ENCODE measurements around the gene ROR1. TPM values are rescaled to one million over a fixed set of nuclear protein-coding genes. Genes with fewer than 3 reads are reported as not detected.

ROR1 gene
- total RNA-seq, 1 donor from 2014 or later, result 30.3 TPM

GRCh38 chr1:63732666-63733065, 41.2 kb upstream of the ROR1 start:
- H3K4me1 Mint-ChIP-seq, result peaks cover 27% of the 10 kb centered on the region
- H3K4me3 Mint-ChIP-seq, result no peak overlapping the region
- Histone ChIP-seq H2AFZ (replicated peaks) (no peak overlapping the region), H3K27me3 (no peaks in the 10 kb centered on the region), H3K4me2 (no peak overlapping the region), H4K20me1 (ENCODE audit: low read depth) (no peaks in the 10 kb centered on the region), H3K36me3 (no peaks in the 10 kb centered on the region), H3K4me1 (peaks cover 4% of the 10 kb centered on the region), H3K79me2 (ENCODE audit: low read depth) (no peaks in the 10 kb centered on the region), H3K4me3 (no peak overlapping the region), H3K9me3 (ENCODE audit: low read depth) (peaks cover 6% of the 10 kb centered on the region), H3K9ac (no peak overlapping the region), H3F3A (ENCODE audit: low read depth) (peaks cover 7% of the 10 kb centered on the region), H3K27ac (no peak overlapping the region)
- TF ChIP-seq CTCF (IDR thresholded peaks at IDR 0.05) (no peak), EZH2phosphoT487 (IDR thresholded peaks at IDR 0.05) (no peak), EZH2 (IDR thresholded peaks at IDR 0.05) (no peak)
- no peak for DNase-seq (ENCODE audit: low spot score)
- peaks cover 2% of the 10 kb centered on the region for H3K36me3 Mint-ChIP-seq
- peaks cover 5% of the 10 kb centered on the region for H3K27me3 Mint-ChIP-seq (ENCODE audit: insufficient read depth, low read depth)
- H3K9me3 Mint-ChIP-seq, result peaks cover 20% of the 10 kb centered on the region
- no peak overlapping the region for H3K27ac Mint-ChIP-seq

- Histone ChIP-seq H3K4me1 (peaks cover 6% of the 10 kb centered on the region), H3K4me3 (no peak overlapping the region), H3K79me2 (ENCODE audit: low read depth) (no peaks in the 10 kb centered on the region), H2AFZ (replicated peaks) (no peak overlapping the region), H3K4me2 (no peak overlapping the region), H3K27ac (no peak overlapping the region), H3K27me3 (no peaks in the 10 kb centered on the region), H4K20me1 (ENCODE audit: low read depth) (no peaks in the 10 kb centered on the region), H3K9ac (no peak overlapping the region), H3F3A (ENCODE audit: low read depth) (no peaks in the 10 kb centered on the region), H3K36me3 (no peaks in the 10 kb centered on the region), H3K9me3 (ENCODE audit: low read depth) (peaks cover 6% of the 10 kb centered on the region)
- no peak for DNase-seq (ENCODE audit: low spot score)
- Mint-ChIP-seq H3K27me3 (ENCODE audit: insufficient read depth, low read depth) (peaks cover 4% of the 10 kb centered on the region), H3K4me1 (peaks cover 9% of the 10 kb centered on the region), H3K9me3 (peaks cover 21% of the 10 kb centered on the region), H3K36me3 (peaks cover 2% of the 10 kb centered on the region), H3K27ac (no peak overlapping the region), H3K4me3 (no peak overlapping the region)
- TF ChIP-seq EZH2 (IDR thresholded peaks at IDR 0.05), result no peak
- TF ChIP-seq EZH2phosphoT487 (IDR thresholded peaks at IDR 0.05), result no peak
- TF ChIP-seq CTCF (IDR thresholded peaks at IDR 0.05), result no peak
Measured at GRCh38 chr1:63738772-63739171, 35.0 kb upstream of the ROR1 start.

- Mint-ChIP-seq H3K4me1 (peaks cover 9% of the 10 kb centered on the region), H3K27me3 (ENCODE audit: insufficient read depth, low read depth) (peaks cover 4% of the 10 kb centered on the region), H3K4me3 (no peak overlapping the region), H3K36me3 (peaks cover 2% of the 10 kb centered on the region), H3K9me3 (peaks cover 21% of the 10 kb centered on the region), H3K27ac (no peak overlapping the region)
- no peak overlapping the region for H3K9ac ChIP-seq
- peaks cover 6% of the 10 kb centered on the region for H3K4me1 ChIP-seq
- H3F3A ChIP-seq (ENCODE audit: low read depth), result no peaks in the 10 kb centered on the region
- H3K4me2 ChIP-seq, result no peak overlapping the region
- H3K27ac ChIP-seq, result no peak overlapping the region
- no peaks in the 10 kb centered on the region for H3K36me3 ChIP-seq
- H3K9me3 ChIP-seq (ENCODE audit: low read depth), result peaks cover 6% of the 10 kb centered on the region
- no peak overlapping the region for H2AFZ ChIP-seq (replicated peaks)
- TF ChIP-seq EZH2phosphoT487 (IDR thresholded peaks at IDR 0.05), result no peak
- TF ChIP-seq EZH2 (IDR thresholded peaks at IDR 0.05), result no peak
- no peak for TF ChIP-seq CTCF (IDR thresholded peaks at IDR 0.05)
- no peaks in the 10 kb centered on the region for H3K79me2 ChIP-seq (ENCODE audit: low read depth)
- DNase-seq (ENCODE audit: low spot score), result no peak
- H3K27me3 ChIP-seq, result no peaks in the 10 kb centered on the region
- H3K4me3 ChIP-seq, result no peak overlapping the region
- H4K20me1 ChIP-seq (ENCODE audit: low read depth), result no peaks in the 10 kb centered on the region
Measured at GRCh38 chr1:63739452-63739851, 34.4 kb upstream of the ROR1 start.

Data from neural progenitor cell (in vitro differentiated cells).